Activated naive CD8-positive, alpha-beta T cell treated with anti-CD3 and anti-CD28 coated beads, Interleukin-2, amount 50 U/mL, for 16 hours (primary cell): ENCODE results near the gene SMARCA5.

Experiments used
- DNase-seq: peaks from one replicate; pipeline ENCODE4 v3.0.0-alpha.2; 2020; ENCODE audit warnings: low read depth, low spot score

Gene SMARCA5

DNA sequence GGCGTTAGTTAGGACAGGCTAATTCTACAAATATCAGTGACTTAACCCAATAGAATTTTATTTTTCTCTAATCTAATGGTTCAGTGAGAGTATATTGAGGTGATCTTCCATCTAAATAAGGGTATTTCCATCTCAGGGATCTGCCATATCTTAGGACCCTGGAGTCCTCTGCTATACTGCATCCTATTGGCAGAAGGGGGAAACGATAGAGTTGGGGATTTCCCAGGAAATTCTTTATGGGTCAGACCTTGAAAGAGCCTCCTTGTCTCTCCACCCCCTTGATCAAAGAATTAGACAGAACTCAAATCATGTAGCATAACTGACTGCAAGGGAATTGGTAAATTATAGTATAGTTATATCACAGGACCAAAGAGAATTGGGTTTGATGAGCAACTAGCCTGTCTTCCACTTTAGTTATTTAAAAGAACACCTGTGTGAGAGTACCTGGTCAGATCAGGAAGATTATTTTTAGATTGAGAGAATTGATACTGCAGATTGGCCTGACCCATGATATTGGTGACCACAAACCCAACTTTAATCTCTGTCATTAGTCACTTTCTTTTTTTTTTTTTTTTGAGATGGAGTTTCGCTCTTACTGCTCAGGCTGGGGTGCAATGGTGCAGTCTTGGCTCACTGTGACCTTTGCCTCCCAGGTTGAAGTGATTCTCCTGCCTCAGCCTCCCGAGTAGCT lies 25.6 kb downstream of the SMARCA5 start:
- no peak for DNase-seq

DNA sequence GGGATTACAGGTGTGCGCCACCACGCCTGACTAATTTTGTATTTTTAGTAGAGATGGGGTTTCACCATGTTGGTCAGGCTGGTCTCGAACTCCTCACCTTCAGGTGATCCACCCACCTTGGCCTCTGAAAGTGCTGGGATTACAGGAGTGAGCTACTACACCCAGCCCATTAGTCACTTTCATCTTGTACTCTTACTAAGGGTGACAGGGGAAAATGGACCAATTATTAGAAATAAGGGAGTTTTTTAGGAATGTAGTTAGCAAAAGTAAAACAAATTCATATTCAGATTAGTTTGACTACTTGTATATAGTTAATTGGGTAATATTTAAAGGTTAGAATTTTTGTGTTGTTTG lies 26.1 kb downstream of the SMARCA5 start:
- DNase-seq = no peak

DNA sequence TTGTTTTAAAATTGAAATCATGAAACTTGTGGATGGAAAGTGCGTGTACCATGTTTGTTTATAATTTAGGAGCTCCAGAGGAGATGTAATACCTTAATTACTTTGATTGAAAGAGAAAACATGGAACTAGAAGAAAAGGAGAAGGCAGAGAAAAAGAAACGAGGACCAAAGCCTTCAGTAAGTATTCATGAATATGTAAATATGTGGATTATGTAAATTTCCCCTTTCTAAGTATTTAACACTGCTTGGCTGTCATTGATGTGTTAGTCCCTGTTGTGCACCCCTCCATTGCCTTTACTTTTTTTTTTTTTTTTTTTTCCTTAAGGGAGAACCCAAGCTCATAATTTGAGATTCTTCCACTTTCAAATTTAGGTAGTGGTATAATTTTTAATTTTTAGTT lies 36.4 kb downstream of the SMARCA5 start:
- no peak for DNase-seq

DNA sequence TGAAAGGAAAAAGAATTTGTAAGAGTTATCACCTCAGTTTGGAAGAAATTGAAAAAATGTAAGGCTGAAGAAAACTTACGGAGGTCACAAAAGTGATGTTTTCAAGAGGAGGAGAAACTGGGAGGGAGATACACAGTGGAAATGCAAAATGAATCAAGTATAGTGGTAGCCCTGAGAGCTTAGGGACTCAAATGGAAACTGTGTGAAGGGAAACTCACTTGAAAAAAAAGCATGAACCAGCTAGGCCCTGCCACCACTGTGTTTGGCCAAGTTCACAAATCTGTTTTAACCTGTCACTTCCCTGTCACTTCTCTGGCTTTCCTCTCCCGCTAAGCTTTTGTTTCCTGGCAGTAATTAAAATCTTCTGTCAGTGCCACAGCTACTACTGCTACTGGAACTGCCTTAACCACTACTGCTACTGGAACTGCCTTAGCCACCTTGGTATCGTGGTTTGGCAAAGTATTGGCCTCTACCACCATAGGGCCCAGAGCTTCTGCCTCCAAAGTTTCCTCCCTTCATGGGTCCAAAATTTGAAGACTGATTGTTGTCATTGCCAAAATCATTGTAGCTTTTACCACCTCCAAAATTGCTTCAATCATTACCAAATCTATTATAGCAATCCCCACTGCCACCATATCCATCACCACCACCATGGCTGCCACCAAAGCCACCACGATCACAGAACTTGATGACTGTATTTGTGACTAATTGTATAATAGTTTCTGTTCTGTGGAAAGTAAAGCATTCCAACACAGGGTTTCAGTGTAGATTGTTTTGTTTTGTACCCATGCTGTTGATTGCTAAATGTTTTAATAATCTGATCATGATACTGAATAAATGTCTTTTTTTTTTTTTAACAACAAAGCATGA lies 41.5 kb downstream of the SMARCA5 start:
- DNase-seq = no peak

DNA sequence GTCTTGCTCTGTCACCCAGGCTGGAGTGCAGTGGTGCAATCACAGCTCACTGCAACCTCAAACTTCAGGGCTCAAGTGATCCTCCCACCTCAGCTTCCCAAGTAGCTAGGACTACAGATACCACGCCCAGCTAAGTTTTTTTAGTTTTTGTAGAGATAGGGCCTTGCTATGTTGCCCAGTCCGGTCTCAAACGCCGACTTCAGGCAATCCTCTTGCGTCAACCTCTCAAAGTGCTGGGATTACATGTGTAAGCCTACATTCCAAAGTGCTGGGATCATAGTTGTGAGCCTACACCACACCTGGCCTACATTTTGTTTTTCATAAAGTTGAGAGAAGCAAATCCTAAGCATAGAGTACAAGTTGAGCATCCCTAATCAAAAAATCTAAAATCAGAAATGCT lies 42.2 kb downstream of the SMARCA5 start:
- DNase-seq = no peak

DNA sequence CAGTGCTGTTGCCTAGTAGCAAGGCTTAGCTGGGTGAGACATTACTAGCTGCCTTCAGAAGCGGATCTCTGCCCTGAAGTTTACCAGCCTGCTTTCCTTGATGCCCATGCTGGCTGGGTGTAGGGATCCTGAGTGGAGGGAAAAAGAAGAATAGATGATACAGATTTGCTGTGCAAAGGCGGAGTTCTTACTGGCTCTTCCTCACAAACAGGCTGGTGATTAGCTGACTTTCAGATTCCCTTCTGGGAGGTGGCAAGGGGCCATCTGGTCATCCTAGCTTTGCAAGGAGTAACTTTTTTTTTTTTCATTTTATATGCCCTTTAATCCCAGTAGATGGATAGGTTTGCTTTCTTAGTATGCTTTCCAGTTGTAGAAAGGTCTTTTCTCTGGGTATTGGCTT lies 44.8 kb downstream of the SMARCA5 start:
- no peak for DNase-seq

DNA sequence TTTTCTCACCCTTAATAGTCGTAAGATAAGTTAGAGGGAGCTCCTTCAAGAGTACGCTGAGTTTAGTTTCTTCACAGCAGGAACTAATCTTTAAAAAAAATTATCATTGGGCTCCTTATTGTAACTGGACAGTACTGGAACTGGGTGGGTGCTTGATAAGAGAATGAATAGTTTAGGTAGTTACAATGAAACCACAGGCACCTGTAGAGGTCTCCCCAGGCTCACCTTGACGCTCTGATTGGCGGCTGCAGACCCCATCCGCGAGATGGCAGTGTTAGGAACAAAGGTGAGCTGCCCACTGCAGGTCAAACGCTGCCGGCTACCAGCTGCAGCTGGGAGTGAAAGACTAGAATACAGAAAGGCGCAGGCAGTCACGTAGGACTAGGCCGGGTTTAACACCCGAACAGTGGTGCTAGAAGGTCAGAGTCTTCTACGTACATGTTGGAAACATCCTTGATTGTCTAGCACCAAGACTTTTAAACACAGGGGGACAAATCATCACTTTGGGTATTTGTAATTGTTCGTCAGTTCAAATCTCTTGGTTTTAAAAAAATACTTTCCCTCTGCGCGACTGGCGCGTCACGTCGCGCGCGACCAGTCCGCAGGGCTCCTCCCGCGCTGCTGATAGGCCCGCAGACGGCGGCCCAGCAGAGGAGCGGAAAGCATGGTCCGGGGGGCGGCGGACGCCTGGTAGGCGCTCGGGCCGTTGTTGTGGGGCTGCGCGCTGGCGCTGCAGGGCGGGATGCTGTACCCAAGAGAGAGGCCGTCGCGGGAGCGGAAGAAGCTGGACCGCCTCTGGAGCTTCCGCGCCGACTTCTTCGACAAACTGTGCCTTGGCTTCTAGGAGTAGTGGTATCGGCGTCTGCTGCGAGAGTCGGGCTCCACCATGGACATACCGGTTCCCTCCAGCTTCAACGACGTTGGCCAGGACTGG lies 45.6 kb downstream of the SMARCA5 start:
- DNase-seq = peak; percentile 18

DNA sequence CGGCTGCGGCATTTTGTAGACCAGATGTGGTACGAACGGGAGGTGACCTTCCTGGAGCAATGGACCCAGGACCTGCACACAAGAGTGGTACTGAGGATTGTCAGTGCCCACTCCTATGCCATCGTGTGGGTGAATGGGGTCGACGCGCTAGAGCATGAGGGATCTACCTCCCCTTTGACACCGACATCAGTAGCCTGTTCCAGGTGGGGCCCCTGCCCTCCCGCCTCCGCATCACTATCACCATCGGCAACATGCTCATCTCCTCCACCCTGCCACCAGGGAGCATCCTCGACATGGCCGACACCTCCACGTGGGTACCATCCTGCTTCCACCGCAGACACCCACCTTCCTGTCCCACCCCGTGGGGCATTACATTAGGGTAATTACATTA lies 46.2 kb downstream of the SMARCA5 start:
- DNase-seq = no peak

DNA sequence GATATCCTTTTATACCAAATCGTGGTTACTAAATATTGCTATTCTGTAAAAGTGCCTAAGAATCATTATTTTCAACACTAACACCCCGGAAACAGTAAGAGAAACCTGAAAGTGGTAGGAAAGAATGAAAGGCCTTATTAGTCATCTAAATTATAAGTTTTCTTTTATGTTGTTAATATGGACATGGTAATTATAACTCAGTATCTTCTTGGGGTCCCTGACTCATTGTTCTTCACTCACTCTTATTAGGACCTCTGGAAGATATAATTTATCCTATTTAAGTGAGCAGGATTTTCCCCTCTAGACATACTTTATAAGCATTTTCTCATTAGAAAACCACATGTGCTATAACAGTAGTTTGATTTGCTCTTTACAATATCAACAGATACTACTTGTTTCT lies 51.0 kb downstream of the SMARCA5 start:
- DNase-seq = no peak

DNA sequence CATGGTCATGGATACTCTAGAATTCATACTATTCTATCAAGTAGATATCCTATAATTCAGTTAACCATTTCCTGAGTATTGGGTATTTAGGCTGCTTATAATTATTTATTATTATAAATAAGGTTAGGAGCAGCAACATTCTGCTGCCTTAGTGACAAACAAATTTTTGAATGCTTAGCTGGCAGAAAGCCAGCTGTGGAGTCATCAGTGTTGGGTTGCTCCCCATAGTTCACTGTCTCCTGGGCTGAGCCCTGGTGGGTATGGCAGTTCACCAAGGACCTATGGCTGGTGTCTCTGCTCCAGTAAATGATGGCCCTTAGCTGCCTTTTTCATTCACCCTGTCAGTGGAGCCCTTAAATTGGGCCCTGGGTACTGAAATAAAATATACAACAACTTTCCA lies 61.8 kb downstream of the SMARCA5 start:
- no peak for DNase-seq

DNA sequence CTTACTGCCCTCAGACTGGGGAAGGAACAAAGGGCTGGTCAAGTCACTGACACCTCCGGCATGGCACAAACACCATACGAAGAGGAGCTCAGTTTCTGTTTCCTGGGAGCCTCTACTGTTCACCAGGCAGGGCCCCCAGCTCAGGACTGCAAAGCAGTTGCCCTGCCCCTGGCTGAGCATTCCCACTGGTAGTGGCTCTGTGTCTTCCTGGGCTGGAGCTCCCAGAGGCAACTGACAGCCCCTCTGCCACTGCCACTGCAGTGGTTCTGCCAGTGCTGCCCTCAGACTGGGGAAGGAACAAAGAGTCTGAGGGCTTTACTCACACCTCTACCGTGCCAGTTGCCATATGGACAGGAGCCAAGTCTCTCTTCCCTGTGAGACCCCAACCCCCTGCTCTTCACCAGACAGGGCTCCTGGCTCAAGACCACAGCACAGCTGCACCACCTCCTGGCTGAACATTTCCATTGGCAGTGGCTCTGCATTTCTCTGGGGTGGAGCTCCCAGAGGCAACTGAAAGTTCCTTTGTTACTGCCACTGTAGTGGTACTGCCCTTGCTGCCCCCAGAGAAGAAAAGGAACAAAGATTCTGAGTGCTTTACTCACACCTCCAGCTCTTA lies 67.9 kb downstream of the SMARCA5 start:
- DNase-seq = no peak

DNA sequence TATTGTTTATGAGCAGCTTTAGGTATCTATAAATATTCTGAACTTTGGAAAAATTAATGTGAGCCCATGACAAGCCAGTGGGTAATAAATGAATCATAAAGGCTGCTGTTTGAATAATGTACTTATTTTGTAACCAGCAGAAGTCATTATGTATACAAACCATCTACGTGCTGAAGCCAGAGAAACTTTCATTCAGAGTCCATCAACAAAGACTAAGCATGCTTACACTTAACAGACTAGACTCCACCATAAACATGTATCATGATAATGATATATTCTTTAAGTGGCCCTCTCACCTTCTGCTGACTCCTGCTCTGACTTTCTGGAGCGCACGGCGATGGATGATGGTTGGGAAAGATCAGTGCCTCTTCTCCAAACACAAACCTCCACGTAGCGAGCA lies 72.0 kb downstream of the SMARCA5 start:
- no peak for DNase-seq

DNA sequence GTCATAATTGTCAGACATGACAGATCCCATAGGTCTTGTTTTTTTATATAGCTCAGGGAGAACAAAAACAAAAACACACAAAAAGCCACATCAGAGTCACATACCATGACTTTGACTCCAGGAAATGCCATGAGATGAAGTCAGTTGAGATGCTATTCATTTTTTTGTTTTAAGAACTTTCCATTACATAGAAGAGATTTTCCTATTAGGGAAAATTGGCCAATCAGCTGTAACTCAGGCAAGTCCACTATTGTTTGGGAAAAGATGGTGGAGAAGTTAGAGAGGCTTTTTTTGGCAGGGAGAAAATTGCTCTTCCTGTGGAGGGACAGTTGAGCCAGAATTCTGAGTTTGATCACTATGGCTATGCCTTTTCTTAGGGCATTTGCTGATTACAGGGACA lies 72.6 kb downstream of the SMARCA5 start:
- DNase-seq = no peak

DNA sequence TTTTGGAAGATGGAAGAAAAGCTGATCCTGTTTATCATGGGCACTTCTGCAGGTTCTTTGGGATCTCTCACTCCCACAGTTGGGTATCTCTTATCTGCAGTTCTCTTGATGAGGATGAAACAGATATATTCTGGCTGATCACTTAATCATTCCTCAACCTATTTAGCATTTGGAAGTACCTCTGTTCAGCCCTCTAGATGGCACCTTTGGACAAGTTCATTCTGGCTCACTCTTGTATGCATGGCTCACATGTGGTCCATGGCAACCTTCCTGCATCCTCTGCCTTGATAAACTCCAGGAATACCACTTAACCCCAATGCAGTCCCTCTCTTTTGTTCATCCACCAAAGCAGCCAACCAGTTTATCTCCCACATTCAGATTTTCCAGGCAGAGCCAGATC lies 74.2 kb downstream of the SMARCA5 start:
- no peak for DNase-seq

DNA sequence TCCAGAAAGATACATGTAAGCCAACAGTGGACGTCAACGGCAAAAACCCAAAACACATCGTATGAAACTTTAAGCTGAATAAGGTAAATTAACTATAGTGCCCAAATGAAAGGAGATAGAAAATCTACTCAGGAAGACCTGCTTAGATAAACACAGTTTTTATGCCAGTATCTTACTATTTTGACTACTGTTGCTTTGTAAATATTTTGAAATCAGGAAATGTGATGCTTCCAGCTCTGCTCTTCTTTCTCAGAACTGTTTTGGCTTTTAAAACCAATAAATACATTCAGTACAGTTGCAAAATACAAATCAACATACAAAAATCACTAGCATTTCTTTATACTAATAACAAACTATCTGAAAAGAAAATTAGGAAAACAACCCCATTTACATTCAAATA lies 83.8 kb downstream of the SMARCA5 start:
- DNase-seq = no peak

DNA sequence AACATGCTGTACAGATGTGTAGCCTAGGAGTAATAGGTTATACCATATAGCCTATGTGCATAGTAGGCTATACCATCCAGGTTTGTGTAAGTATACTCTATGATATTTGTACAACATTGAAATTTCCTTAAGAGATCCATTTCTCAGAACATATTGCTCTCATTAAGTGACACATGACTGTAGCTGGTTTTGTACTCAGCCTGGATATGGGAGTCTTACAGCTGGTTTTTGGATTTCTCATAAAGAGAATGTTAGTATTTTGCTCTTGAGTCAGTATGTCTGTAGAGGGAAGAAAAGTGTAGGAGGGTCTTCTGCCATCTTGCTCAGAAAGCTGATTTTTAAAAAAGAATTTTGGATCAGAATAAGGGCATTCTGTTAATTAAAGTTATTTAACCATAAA lies 85.3 kb downstream of the SMARCA5 start:
- no peak for DNase-seq

DNA sequence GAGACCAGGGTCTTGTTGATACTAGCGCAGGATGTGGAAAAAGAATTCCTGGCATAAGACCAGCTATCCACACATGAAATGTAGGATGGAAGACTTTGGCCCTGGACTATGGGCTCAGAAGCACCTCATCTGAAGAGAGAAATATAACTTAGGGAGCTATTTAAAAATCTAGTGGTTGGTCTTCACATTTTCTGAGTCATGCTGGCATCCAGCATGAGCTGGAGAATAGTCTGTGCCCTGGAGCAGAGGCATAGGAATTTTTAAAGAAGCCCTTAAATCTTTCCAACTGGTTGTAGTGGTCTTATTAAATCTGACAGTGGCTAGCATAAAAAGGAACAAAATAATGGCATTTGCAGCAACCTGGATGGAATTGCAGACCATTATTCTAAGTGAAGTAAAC lies 86.3 kb downstream of the SMARCA5 start:
- DNase-seq = no peak

DNA sequence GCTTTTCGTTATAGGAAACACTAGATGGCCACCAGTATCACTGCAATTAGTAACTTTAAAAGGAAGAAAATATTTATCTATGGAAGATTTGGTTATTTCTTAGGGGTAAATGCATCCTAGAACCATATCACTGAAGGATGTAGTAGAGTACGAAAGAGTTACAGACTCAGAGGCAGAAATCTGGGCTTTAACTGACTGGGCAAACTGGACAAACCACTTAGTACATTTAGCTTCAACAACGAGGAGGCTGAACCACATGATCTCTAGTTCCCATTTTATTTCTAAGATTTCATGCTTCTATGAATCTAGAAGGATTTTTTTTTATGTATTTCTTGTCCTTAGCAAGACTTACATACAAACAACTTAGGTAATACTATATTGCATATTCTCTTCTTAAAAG lies 93.0 kb downstream of the SMARCA5 start:
- DNase-seq = no peak
